RCC 7860 (cell line): Measurements from ENCODE around the gene PRPH2.
A peak's percentile ranks its signal among the peaks of the same experiment; 100 is the strongest.

Source experiments
- DNase-seq: peaks from one replicate; pipeline ENCODE4 v3.0.0-alpha.2; 2015; ENCODE audit warnings: low spot score
- FAIRE-seq: peaks from 2 replicates; lab custom pipeline; 2012; peaks lifted over from hg19 to GRCh38; lab: Jason Lieb, UNC

PRPH2 gene

GRCh38 chr6:42722497-42722896 lies at the start of gene PRPH2:
Gene PRPH2, minus strand, starts transcription at chr6:42722597. Its CDS starts 263 bp downstream, at chr6:42722334.
- DNase-seq (no peak), FAIRE-seq (no peak)

- no peak for FAIRE-seq
Measured at GRCh38 chr6:42771741-42772100, 49.3 kb upstream of the PRPH2 start.

DNA sequence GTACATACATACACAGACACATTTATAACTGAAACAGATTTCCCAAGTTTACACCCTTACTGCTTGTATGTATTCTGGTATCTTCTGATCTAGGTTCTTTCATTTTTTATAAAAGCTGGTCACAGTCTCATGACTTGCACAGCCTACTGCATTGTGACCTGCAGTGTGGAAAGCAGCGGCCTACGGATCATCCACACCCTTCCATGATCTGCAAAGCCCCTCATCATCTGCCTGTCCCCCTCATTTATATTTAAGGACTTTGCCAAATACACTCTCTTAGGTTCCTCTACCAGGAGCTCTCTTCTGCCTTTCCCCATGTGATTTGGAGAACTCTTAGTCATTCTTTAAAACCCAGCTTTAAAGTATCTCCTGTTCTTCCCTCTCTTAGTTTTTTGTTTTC lies 47.4 kb upstream of the PRPH2 start:
- FAIRE-seq (no peak), DNase-seq (no peak)

More at GRCh38 chr6:42771741-42772100, 49.3 kb upstream of the PRPH2 start:
- DNase-seq: no peak

GRCh38 chr6:42769051-42769450 lies 46.7 kb upstream of the PRPH2 start:
- DNase-seq: no peak
- FAIRE-seq: no peak

GRCh38 chr6:42766163-42766670 lies 43.8 kb upstream of the PRPH2 start:
- peak; percentile 86 for DNase-seq
- peak; percentile 73 for FAIRE-seq

GRCh38 chr6:42764911-42765648 lies 42.7 kb upstream of the PRPH2 start:
- no peak for FAIRE-seq
- DNase-seq: no peak

DNA sequence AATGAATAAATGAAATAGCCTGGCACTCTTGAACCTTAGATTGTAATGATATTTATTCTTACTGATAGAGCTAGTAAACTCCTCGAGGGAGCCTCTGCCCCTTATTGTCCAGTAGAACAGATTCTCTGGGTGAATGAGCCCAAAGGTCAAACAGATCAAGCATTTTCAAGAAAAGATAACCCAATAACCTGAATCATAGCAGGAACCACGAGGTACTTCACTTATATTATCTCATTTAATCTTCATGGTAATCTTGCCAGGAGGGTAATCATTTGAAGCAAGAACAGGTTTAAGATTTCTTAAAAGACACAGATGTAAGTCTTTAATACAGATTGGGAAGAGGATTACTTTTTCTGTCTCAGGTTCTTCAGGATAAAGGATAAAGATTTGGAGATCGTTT lies 40.6 kb upstream of the PRPH2 start:
- no peak for DNase-seq
- FAIRE-seq: no peak

- FAIRE-seq (no peak), DNase-seq (no peak)
Measured at GRCh38 chr6:42762426-42762859, 40.0 kb upstream of the PRPH2 start.

DNA sequence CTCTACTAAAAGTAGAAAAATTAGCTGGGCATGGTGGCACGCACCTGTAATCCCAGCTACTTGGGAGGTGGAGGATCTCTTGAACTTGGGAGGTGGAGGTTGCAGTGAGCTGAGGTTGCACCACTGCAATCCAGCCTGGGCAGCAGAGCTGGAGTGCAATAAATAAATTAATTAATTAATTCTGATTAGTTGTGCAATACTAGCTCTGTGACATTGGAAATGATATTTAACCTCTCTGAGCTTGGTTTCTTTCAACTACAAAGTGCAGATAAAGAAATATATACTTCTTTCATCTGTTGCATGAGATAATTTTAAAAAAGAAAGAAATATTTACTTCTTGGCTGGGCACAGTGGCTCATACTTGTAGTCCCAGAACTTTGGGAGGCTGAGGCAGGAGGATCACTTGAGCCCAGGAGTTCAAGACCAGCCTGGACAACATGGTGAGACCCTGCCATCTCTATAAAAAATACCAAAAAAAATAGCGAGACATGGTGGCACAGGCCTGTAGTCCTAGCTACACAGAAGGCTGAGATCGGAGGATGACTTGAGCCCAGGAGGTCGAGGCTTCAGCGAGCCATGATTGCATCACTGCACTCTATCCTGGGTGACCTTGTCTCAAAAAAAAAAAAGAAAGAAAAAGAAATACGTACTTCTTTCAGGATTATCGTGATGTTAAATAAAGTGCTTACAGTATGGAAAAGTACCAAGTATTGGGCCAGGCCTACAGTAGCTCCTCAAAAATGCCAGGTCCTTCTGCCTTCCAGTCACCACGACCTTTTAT lies 39.1 kb upstream of the PRPH2 start:
- no peak for FAIRE-seq
- DNase-seq: no peak

- FAIRE-seq (no peak), DNase-seq (no peak)
Measured at GRCh38 chr6:42758756-42759430, 36.5 kb upstream of the PRPH2 start.

DNA sequence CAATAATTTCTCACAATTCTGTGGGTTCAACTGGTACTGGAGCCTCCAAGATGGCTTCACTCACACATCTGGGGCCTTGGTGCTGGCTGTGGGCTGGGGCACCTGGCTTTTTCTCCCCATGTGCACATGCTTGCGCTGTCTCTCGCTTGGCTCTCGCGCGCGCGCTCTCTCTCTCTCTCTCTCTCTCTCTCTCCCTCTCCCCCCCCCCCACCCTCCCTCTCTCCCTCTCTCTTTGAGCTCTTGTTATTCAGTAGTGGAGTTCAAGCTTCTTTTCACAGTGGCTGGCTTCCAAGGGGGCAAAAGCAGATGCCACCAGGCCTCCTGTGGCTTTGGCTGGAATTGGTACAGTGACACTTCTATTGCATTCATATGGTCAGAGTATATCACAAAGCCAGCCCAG lies 34.3 kb upstream of the PRPH2 start:
- no peak for FAIRE-seq
- DNase-seq: no peak

GRCh38 chr6:42754759-42755158 lies 32.4 kb upstream of the PRPH2 start:
- FAIRE-seq: no peak
- no peak for DNase-seq

DNA sequence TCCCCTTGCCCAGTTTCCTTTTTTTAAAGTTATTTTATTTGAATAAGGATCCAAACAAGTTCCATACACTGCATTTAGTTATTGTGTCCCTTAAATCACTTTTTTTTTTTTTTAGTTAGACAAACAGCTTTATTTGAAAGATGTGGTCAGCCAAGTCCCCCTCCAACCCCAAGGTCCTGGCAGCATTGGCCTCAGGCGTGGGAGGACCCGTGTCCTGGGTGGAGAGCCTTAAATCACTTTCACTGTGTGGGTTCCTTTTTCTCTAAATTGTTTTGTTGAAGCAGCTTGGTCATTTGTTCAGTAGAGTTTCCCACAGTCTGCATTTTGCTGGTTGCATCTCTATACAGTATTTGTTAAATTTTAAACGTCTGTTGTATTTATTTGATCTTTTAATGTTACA lies 28.7 kb upstream of the PRPH2 start:
- DNase-seq: no peak
- FAIRE-seq: no peak

DNA sequence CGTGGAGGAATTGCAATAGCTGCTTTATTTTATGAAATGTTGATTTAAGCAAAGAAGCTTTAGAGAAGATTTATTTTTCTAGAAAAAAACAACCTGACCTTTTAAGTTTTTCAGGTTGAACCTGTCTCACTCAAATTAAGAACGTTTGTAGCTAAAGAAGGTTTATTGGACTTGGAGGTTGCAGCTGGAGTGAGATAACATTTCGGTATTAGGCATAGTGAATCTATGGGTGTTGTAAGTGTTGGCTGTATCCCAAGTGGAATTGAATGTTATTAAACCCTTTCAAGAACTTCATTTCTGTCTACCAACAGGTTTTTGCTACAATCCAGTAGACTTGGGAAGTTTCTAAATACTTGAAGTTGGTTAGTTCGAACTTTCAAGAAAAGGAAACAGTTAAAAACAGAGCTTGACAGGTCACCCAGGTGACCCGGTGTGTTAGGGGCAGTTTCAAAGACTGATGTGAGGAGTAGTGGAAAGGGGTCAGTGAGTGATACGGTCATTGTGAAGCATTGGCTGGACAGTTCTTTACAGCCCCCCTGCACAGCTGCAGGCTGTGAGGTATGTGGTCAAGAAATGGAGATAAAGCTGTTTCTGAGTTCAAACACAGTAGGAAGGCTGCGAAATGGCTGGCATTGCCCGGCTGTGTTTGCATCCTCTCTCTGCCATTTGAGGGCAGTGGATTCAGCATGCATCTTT lies 26.0 kb upstream of the PRPH2 start:
- no peak for FAIRE-seq
- no peak for DNase-seq

- DNase-seq (peak; percentile 66), FAIRE-seq (no peak)
Measured at GRCh38 chr6:42746463-42747391, 24.3 kb upstream of the PRPH2 start.

DNA sequence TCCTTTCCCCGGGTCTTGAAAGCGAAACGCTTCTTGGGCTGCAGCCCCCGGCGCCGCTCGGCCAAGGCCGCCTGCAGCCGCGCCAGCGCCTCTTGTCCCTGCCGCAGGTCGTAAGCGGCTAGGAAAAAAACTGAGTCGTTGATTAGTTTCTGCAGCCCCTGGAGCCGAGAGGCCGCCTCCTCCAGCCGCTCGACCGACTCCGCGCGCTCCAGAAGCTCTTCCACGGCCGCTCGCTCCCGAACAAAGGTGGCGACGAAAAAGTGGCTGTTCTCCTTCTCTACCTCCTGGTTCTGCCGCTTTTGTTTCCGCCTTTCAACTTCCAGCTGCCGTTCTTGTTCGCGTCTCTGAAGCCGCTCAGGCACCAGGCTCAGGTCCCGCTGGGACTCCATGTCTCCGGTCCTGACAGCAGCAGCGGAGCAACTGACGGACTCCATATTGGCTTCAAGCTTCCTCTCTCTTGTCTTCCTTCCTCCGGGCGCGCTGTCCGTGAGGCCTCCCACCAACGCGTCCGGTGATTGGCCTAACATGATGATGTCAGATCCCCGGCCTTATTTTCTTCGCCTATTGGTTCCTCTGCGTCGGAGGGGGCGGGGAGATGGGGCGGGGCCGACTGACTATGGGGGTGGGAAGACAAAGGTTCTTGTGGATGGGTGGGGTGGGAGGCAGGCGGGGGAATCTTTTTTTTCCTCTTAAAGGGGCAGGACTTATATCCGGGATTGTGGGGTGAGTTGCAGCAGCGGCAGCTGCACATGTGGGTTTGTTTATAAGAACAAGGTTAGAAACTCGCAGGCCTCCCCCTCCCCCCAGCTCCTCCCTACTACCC lies 23.5 kb upstream of the PRPH2 start, which contains the start of gene TBCC:
Gene TBCC (minus strand): TSS at position 464 of the 823 bp plus-strand sequence. CDS start 30 bp downstream, at position 434.
- peak; percentile 93 for DNase-seq
- FAIRE-seq: no peak

- DNase-seq (no peak), FAIRE-seq (no peak)
Measured at GRCh38 chr6:42745083-42745639, 22.8 kb upstream of the PRPH2 start.

GRCh38 chr6:42744351-42744893 lies 22.0 kb upstream of the PRPH2 start:
- FAIRE-seq (no peak), DNase-seq (no peak)
